ENCODE measurements around the gene TMEM123.
"Not testable (repeated sequence)": the region's sequence is repeated elsewhere in the genome, so short reads cannot be mapped to it uniquely, and the experiment has no call there.

Gene TMEM123

DNA sequence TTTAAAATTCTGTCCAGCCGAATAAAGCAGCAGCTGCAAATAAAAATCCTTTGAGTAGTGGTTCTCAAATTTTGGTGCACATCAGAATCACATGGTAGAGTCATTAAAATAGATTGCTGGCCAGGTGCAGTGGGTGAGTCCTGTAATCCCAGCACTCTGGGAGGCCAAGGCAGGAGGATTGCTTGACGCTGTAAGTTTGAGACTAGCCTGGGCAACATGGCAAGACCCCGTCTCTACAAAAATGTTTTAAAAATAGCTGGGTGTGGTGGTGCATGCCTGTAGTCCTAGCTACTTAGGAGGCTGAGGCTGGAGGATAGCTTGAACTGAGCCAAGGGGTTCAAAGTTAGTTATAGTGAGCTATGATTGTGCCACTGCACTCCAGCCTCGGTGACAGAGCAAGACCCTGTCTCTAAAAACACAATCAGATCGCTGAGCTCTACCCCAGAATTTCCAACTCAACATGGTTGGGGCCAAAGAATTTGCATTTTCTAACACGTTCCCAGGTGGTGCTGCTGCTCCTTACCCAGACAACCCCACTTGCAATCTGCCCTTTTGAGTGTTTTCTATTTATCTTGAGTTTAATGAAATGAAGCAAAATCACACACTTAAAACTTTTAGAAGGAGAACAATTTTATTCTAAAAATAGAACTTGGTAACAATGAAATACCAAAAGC is 56.7 kb downstream of the TMEM123 start:
- DNase-seq (ENCODE audit: low read depth in 2 of 2): no peak

DNA sequence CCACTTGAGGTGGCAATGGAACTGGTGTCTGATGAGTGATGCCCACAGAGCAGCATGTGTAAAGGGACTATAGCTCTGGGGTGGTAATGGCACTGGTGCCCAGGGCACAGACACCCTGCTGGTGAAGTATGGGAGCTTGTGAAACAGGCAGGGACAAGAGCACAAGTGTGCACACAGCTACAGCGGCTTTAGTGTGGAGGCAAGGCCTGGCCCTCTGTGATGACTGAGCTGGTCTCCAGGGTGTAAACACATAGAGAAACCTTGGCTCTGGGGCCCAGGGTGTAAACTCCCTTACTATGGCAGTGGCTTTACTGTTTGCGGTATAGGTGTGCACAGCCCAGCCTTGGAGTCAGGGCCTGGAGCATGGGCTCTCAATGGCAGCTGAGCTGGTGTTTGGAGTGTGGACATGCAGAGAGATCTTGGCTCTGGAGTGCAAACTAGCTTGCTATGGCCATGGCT is 59.3 kb downstream of the TMEM123 start:
- DNase-seq (ENCODE audit: low read depth in 2 of 2): no peak

DNA sequence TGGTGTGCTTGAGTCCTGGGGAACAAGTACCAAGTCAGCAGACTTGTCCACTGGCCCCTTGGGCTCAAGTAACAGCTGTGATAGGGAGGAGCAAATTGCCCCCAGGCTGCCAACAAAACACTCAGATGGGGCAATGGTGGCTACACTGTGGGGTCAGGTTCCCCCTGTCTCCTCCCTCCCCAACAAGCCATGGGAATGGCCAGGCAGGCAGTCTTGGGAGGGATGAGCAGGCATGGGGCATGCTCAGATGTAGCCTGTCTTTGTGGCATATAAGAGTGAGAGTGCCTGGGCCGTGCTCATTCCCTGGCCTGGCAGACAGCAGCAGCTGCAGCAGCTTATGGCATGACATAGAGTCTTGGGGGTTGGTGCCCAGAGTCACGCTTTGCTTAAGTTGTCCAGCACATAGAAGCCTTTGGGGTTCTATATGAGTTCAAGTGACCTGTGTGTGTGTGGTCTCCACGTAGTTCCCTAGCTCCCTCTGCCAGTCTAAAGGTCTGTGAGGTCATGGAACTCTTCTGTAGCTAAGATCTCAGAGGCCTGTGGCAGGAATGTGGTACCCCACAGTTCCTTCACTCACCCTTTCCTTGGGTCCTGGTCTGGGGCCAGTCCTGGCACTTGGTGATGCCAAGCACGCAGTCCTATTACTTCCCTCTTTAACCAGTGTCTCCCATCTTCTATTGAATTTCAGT is 60.9 kb downstream of the TMEM123 start:
- DNase-seq (ENCODE audit: low read depth in 2 of 2): no peak

DNA sequence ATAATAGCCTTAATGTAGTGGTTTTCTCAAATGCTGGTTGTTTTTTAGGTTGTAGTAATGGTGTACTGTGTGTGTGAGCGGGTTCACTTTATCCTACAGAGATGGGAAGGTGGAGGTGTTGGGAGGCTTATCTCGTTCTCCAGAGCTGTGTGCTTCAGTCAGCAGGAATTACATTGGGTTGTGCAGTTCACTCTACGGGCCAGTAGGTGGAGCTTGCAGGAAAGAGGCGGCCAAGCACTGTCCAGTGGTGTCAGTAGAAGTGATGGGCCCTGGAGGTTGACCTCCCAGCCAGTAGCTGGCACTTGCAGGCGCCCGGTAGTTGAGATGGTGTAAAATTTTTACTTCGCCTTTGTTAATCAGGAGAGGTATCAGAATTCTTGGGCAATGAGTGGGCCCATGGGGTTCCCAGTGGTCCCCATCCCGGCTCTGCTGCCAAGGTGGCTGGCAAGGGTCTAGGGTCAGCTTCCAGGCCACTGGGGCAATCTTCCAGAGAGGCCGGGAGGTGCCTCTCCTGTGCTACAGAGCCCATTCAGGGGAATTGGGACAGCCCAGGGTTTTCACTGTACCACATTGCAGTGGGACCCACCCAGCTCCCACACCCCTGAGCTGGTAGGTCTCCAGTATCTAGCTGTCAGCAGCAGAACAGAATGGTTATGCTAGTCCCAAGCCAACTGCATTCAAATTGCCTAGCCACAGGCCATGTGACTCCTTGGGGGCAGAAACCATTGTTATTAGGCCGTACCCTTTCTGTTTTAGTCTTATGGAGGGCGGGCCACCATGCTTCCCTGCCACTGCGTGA is 61.7 kb downstream of the TMEM123 start:
- peak in 1 of 2 donors; percentile 15 for DNase-seq (ENCODE audit: low read depth in 2 of 2)

DNA sequence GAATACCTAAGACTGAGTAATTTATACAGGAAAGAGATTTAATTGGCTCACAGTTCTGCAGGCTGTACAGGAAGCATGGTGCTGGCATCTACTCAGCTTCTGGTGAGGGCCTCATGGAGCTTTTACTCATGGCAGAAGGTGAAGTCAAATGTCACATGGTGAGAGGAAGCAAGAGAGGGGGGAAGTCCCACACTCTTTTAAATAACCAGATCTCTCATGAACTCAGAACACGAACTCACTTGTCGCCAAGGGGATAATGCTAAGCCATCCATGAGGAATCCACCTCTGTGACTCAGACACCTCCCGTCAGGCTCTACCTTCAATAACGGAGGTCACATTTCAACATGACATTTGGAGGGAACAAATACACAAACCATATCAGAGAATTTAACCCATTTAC is 63.3 kb downstream of the TMEM123 start:
- no peak for DNase-seq (ENCODE audit: low read depth in 2 of 2)

DNA sequence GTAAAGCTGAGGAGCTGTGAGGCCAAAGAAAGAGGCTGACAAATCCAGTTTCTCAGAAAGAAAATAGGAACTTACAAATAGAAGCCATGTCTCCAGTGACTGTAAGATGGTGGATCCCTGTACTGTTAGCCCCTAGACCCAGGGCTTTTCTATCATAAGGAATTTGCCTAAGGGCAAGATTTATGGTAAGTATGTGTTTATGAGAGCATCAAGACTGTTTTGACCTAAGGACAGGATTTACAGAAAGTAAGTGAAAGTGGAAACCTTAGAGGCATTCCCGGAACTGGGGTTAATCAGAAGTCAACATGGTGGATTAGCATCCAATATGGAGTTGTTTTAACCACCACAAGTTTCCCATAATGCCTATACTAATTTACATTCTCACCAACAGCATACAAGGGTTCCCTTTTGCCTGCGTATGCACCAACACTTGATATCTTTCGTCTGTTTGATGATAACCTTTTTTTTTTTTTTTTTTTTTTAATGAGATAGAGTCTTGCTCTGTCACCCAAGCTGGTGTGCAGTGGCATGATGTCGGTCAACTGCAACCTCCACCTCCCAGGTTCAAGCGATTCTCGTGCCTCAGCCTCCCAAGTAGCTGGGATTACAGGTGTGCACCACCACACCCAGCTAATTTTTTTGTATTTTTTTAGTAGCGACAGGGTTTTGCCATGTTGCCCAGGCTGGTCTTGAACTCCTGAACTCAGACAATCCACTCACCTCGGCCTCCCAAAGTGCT is 65.4 kb downstream of the TMEM123 start:
- DNase-seq (ENCODE audit: low read depth in 2 of 2): no peak

DNA sequence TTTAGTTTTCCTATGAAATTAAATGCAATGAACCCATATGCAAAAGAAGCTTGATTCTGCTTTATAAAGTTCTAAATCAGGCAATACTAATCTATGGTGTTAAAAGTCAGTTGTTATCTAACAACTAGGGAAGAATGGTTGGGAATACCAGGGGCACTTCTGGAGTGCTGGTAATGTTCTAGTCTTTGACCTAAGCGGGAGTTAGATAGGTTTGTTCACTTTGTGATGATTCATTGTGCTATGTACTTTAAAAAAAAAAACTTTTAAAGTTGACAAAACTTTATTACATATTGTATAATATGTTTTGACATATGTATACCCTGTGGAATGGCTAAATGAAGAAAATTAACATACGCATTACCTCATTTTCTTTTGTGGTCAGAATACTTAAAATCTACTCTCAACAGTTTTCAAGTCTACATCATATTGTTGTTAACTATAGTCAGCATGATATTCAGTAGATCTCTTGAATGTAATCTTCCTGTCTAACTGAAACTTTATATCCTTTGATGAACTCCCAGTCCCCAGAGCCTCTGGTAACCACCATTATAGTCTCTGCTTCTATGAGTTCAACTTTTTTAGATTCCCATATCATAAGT is 66.3 kb downstream of the TMEM123 start:
- no peak for DNase-seq (ENCODE audit: low read depth in 2 of 2)

DNA sequence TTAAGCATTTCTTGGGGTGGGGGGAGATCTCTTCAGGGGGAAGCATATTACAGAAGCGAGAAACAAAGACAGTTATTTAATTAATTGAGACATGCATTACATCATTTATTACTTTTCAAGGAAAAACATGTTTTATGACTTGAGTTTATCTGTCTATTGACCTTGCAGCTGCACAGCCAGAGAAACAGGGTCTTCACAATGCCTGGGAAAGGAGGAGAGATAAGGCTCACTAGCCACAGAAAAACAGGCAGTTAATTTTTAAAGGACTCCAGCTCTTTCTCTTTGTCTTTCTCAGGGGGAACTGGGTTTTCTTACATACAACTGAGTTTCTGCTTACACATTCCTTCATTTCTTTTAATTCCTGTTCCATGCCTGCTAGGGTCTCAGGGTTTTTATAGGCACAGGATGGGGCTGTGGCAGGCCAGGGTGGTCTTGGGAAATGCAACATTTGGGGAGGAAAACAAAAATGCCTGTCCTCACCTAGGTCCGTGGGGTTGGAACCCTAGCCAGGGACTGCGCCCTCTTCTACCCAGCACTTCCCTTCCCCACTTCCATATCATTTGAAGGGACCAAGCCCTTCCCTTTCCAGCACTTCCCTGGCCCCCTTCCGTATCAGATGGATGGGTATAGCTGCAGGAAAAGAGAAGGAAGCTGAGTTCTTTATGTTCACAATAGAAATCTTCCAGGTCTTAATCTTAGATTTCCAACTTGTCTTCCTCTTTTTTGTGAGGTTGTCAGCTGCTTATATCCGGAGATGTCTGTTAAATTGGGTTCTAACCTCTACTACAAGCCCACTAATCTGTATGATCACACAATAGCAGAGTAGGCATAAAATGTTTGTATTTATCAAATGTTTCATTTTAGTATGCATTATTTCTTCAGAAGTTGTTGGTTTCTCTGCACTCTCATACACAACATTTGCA is 67.2 kb downstream of the TMEM123 start:
- no peak for DNase-seq (ENCODE audit: low read depth in 2 of 2)

DNA sequence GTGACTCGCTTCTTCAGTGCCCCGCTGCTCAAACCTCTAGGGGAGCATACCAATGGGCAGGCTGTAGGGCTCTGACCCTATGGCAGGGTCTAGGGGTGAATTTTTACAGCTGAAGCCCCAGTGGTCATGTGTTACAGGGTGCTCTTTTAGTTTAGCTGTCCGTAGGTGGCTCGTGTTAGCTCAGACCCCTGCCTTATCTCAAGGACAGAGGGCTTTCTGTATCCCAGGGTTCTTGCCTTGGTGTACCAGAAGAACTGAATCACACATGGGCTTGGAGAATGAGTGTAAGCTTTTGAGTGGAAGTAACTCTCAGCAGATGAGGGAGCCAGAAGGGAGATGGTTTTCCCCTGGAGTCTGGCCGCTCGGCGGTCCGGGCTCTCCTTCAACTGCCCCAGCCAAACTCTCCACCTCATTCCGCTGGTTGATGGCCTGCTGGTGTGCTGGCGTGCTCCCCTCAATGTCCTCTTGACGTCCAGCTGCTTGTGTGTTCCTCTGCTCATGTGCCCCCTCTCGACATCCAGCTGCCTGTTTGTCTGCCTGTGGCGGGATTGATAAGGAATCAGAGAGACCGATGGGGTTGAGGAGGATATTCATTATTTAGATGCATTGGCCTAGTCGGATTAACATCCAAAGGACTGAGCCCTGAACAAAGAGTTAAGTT is 68.0 kb downstream of the TMEM123 start:
- DNase-seq (ENCODE audit: low read depth in 2 of 2): no peak

DNA sequence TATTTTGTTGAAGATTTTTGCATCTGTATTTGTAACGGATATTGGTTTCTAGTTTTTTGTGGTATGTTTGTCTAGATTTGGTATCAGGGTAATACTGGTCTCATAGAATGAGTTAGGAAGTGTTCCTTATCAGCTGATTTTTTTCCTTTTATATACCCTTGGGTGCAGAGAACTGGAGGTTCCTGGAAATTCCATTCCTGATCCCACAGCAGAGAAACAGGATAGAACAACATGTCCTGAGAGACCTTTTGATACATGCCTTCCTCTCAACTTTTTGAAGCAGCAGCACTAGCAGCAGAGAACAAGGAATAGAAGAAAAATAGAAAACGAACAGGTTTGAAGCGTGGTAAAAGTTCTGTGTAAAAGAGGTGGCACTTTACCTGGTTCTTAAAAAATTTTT is 68.7 kb downstream of the TMEM123 start:
- no peak for DNase-seq (ENCODE audit: low read depth in 2 of 2)

DNA sequence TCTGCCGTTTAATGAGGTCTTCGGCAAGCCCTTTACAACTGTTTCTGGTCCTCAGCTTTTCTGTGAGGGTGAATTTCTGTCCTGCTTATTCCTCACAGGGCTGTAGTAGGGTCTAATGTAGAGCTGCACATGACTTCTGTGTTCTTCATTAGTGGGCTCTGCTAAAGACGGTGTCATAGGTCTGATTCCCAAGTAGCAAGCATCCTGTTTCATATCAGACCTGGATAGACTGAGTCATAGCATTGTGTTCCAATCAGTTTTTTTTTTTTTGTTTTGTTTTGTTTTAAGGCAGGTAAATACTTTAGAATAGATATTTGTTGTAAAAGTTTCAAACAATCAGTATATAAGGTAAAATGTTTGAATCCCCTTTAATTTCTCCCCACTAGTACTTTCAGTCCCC is 70.2 kb downstream of the TMEM123 start:
- DNase-seq (ENCODE audit: low read depth in 2 of 2): no peak

DNA sequence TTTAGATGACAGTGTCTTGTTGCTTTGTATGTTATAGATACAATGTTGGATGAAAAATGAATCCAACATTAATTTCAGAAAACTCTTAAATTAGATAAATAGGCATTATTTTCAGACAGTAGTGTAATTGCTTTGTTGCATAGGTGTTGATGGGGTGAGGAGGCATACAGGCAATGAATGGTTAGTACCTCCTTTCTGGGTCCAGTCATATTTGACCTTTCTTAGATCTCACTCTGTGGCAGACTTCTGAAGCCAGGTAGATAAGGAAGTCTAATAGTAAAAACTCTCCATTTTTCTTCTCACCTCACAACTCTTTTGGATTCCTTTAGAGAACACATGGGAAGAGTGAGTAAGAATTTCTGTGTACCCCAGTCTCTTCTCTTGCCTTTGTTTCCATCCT is 73.7 kb downstream of the TMEM123 start:
- DNase-seq (ENCODE audit: low read depth in 2 of 2): no peak

DNA sequence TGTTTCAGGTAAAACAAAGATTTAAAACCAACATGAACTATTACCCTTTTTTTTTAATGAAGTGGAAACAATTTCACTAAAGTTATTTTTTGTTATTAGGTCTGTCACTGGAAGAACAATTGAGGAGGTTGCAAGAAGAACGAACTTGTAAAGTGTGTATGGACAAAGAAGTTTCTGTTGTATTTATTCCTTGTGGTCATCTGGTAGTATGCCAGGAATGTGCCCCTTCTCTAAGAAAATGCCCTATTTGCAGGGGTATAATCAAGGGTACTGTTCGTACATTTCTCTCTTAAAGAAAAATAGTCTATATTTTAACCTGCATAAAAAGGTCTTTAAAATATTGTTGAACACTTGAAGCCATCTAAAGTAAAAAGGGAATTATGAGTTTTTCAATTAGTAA is 74.7 kb downstream of the TMEM123 start:
- DNase-seq (ENCODE audit: low read depth in 2 of 2): no peak

DNA sequence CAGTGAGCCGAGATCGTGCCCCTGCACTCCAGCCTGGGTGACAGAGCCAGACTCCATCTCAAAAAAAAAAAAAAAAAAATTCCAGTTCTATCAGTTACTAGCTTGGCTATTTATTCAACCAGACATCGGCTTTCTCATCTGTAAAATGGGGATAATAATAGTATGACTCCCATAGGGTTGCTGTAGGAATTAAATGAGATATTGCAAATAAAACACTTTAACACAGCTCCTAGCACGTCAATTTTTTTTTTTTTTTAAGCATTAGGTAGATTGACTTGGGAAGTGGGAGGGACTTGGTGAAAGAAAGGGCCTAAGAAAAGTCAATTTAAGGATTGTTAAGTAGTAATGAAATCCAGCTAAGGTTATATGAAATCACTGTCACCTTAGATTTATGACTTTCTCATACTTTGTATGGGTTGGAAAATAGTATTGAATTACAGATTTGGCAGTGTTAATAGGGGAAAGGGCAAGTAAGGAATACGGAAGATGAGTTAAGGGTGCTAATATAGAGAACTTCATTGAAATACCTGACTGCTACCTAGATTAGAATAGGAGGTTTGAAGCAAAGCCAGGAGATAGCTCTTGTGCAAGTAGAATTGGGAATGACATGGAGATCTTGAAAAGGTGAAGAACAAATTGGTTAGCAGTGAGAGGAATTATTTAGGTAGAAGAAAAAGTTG is 76.7 kb downstream of the TMEM123 start:
- DNase-seq (ENCODE audit: low read depth in 2 of 2): no peak

DNA sequence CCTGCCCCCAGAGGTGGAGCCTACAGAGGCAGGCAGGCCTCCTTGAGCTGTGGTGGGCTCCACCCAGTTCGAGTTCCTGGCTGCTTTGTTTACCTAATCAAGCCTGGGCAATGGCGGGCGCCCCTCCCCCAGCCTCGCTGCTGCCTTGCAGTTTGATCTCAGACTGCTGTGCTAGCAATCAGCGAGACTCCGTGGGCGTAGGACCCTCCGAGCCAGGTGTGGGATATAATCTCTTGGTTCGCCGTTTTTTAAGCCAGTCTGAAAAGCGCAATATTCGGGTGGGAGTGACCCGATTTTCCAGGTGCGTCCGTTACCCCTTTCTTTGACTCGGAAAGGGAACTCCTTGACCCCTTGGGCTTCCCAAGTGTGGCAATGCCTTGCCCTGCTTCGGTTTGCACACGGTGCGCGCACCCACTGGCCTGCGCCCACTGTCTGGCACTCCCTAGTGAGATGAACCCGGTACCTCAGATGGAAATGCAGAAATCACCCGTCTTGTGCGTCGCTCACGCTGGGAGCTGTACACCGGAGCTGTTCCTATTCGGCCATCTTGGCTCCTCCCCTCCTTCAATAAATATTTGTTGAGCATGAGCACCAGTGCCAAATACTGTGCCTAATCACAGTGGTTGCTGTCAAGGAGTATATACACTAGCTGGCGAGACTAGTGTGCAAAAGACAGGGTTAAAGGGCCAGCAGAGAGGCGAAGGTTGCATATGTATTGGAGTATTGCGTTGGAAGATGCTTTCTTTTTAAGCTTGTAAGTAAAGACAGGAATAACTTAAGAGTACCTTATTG is 77.7 kb downstream of the TMEM123 start:
- not testable (repeated sequence) for DNase-seq (ENCODE audit: low read depth in 2 of 2)

DNA sequence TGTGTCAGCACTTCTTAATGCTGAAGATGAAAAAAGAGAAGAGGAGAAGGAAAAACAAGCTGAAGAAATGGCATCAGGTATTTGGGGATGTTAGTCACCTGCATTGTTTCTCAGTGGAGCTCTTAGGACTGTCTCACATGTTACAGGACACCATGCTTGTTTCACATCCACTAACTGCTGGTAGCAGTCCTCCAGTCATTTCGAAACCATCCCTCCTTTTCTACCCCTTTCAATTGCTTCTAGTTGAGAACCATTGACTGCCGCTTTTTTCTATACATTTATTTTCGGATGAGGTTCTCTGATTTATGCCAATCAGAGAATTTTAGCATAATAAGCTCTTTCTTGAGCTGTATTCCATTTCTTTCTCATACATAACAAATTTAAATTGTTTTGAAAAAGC is 84.1 kb downstream of the TMEM123 start:
- DNase-seq (ENCODE audit: low read depth in 2 of 2): no peak

DNA sequence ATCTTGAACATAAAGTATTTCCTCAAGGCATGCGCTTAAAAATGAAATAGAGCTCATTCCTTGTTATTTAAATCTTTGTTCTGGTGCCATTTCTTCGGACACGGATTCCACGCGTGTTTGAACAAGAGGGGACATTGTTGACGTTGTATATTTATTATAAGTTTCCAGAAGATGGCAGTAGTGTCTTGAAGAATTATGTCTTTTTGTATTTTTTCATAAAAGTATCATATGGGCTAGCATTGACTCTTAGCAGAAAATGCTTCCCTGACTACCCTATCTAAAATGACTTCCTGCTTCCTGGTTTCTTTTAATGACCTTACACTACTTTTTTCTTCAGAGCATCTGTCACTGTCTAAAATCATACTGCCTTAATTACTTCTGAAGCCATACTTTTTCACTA is 85.2 kb downstream of the TMEM123 start:
- DNase-seq (ENCODE audit: low read depth in 2 of 2): no peak

DNA sequence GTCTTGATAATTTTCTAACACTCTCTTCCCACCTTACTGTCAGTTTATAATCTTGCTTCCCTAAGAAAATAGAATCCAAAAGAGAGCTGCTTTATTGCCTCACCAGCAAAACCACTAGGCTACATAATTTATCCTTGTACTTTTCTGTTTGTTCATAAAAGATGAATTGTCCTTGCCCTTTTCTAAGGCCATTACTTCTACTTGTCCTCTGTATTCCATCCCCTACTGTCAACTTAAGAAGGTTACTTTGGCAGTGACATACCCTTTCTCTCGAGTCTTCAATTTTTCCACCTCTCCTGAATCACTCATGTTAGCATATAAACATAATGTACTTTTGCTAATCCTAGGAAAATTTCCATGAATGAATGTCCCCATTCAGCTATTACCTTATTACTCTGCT is 87.6 kb downstream of the TMEM123 start:
- no peak for DNase-seq (ENCODE audit: low read depth in 2 of 2)
